ENCODE results near the gene CENPT. TPM values are rescaled to one million over a fixed set of nuclear protein-coding genes. Genes with fewer than 3 reads are reported as not detected.
"Not testable (repeated sequence)": the region's sequence is repeated elsewhere in the genome, so short reads cannot be mapped to it uniquely, and the experiment has no call there.

Gene CENPT
- total RNA-seq, 1 donor from 2014 or later: 80.6 TPM

GRCh38 chr16:67871256-67871655, 23.8 kb upstream of the CENPT start:
- H3K27ac Mint-ChIP-seq: no peak overlapping the region
- DNase-seq (ENCODE audit: low spot score, unreplicated experiment): no peak
- TF ChIP-seq CTCF (IDR thresholded peaks at IDR 0.05; ENCODE audit: unreplicated experiment): no peak
- no peaks in the 10 kb centered on the region for H3K27me3 Mint-ChIP-seq
- no peak overlapping the region for H3K4me3 Mint-ChIP-seq (ENCODE audit: low read depth)
- H3K4me1 Mint-ChIP-seq (ENCODE audit: low read depth): peaks cover 23% of the 10 kb centered on the region
- H3K36me3 Mint-ChIP-seq (ENCODE audit: insufficient read depth): peaks cover 9% of the 10 kb centered on the region
- no peaks in the 10 kb centered on the region for H3K9me3 Mint-ChIP-seq (ENCODE audit: low read depth)

GRCh38 chr16:67869653-67870052, 22.2 kb upstream of the CENPT start:
- H3K36me3 Mint-ChIP-seq (ENCODE audit: insufficient read depth): peaks cover 9% of the 10 kb centered on the region
- no peak for DNase-seq (ENCODE audit: low spot score, unreplicated experiment)
- H3K27ac Mint-ChIP-seq: no peak overlapping the region

GRCh38 chr16:67868290-67868689, 20.8 kb upstream of the CENPT start:
- Mint-ChIP-seq H3K4me3 (ENCODE audit: low read depth) (no peak overlapping the region), H3K27me3 (no peaks in the 10 kb centered on the region), H3K27ac (no peak overlapping the region), H3K4me1 (ENCODE audit: low read depth) (peaks cover 3% of the 10 kb centered on the region), H3K36me3 (ENCODE audit: insufficient read depth) (peaks cover 9% of the 10 kb centered on the region), H3K9me3 (ENCODE audit: low read depth) (no peaks in the 10 kb centered on the region)
- no peak for TF ChIP-seq CTCF (IDR thresholded peaks at IDR 0.05; ENCODE audit: unreplicated experiment)
- DNase-seq (ENCODE audit: low spot score, unreplicated experiment): no peak

More at GRCh38 chr16:67869653-67870052, 22.2 kb upstream of the CENPT start:
- Mint-ChIP-seq H3K4me3 (ENCODE audit: low read depth) (no peak overlapping the region), H3K9me3 (ENCODE audit: low read depth) (no peaks in the 10 kb centered on the region), H3K4me1 (ENCODE audit: low read depth) (peaks cover 14% of the 10 kb centered on the region), H3K27me3 (no peaks in the 10 kb centered on the region)
- TF ChIP-seq CTCF (IDR thresholded peaks at IDR 0.05; ENCODE audit: unreplicated experiment): no peak

- Mint-ChIP-seq H3K27ac (no peak overlapping the region), H3K9me3 (ENCODE audit: low read depth) (no peaks in the 10 kb centered on the region), H3K27me3 (no peaks in the 10 kb centered on the region), H3K4me1 (ENCODE audit: low read depth) (no peaks in the 10 kb centered on the region), H3K4me3 (ENCODE audit: low read depth) (no peak overlapping the region), H3K36me3 (ENCODE audit: insufficient read depth) (peaks cover 9% of the 10 kb centered on the region)
- no peak for DNase-seq (ENCODE audit: low spot score, unreplicated experiment)
- TF ChIP-seq CTCF (IDR thresholded peaks at IDR 0.05; ENCODE audit: unreplicated experiment): peak; percentile 43
These were observed 17.8 kb upstream of the CENPT start for GRCh38 chr16:67865318-67865717.

GRCh38 chr16:67864594-67864993, 17.1 kb upstream of the CENPT start:
- TF ChIP-seq CTCF (IDR thresholded peaks at IDR 0.05; ENCODE audit: unreplicated experiment): no peak
- H3K4me1 Mint-ChIP-seq (ENCODE audit: low read depth): no peaks in the 10 kb centered on the region
- H3K36me3 Mint-ChIP-seq (ENCODE audit: insufficient read depth): peaks cover 8% of the 10 kb centered on the region
- H3K4me3 Mint-ChIP-seq (ENCODE audit: low read depth): no peak overlapping the region
- no peak for DNase-seq (ENCODE audit: low spot score, unreplicated experiment)
- peak overlapping the region; percentile 11 for H3K27ac Mint-ChIP-seq
- no peaks in the 10 kb centered on the region for H3K9me3 Mint-ChIP-seq (ENCODE audit: low read depth)
- H3K27me3 Mint-ChIP-seq: no peaks in the 10 kb centered on the region

- H3K36me3 Mint-ChIP-seq (ENCODE audit: insufficient read depth); H3K4me1 Mint-ChIP-seq (ENCODE audit: low read depth); H3K4me3 Mint-ChIP-seq (ENCODE audit: low read depth); H3K27ac Mint-ChIP-seq; H3K9me3 Mint-ChIP-seq (ENCODE audit: low read depth); H3K27me3 Mint-ChIP-seq; DNase-seq (ENCODE audit: low spot score, unreplicated experiment): not testable (repeated sequence)
These were observed 16.6 kb upstream of the CENPT start for GRCh38 chr16:67864044-67864443.
